HL-60 (cell line): Measurements from ENCODE around the gene KIF22.

Source experiments
- CTCF ChIP-seq: IDR thresholded peaks from one replicate; pipeline ENCODE4 v1.5.1; 2011; ENCODE audit warnings: low read length, control low read depth, inconsistent platforms; ENCODE audit not compliant: insufficient read depth
- POLR2AphosphoS5 ChIP-seq: IDR thresholded peaks from 2 replicates; pipeline ENCODE4 v1.6.1; 2012; ENCODE audit warnings: low read depth
- REST ChIP-seq: IDR thresholded peaks from 2 replicates; pipeline ENCODE4 v1.6.1; 2012; ENCODE audit warnings: low read depth; ENCODE audit not compliant: insufficient replicate concordance

GRCh38 chr16:29744541-29745101 lies 45.9 kb upstream of the KIF22 start:
- TF ChIP-seq CTCF: no peak
- TF ChIP-seq POLR2AphosphoS5: peak; percentile 79
- peak; percentile 35 for TF ChIP-seq REST
